Activated CD8-positive, alpha-beta memory T cell treated with anti-CD3 and anti-CD28 coated beads, Interleukin-2, amount 50 U/mL, for 48 hours (primary cell): ENCODE measurements around the gene PELO.
"Not testable (repeated sequence)": the region's sequence is repeated elsewhere in the genome, so short reads cannot be mapped to it uniquely, and the experiment has no call there.

Source experiments
- DNase-seq: peaks from one replicate; pipeline ENCODE4 v3.0.0-alpha.2; 2020

The PELO gene

GRCh38 chr5:52802974-52803336, 15.2 kb downstream of the PELO start:
- no peak for DNase-seq

- no peak for DNase-seq
These were observed 16.7 kb downstream of the PELO start for GRCh38 chr5:52804387-52804791.

- DNase-seq, result no peak
These were observed 17.3 kb downstream of the PELO start for GRCh38 chr5:52804981-52805380.

GRCh38 chr5:52805615-52806014, 17.9 kb downstream of the PELO start:
- DNase-seq, result no peak

GRCh38 chr5:52807037-52807436, 19.3 kb downstream of the PELO start:
- DNase-seq, result no peak

GRCh38 chr5:52807723-52808122, 20.0 kb downstream of the PELO start:
- no peak for DNase-seq

GRCh38 chr5:52808316-52808901, 20.7 kb downstream of the PELO start:
- DNase-seq, result no peak

- no peak for DNase-seq
These were observed 22.2 kb downstream of the PELO start for GRCh38 chr5:52809884-52810283.

GRCh38 chr5:52810426-52810825, 22.7 kb downstream of the PELO start:
- no peak for DNase-seq

GRCh38 chr5:52811067-52811749, 23.5 kb downstream of the PELO start:
- no peak for DNase-seq

GRCh38 chr5:52814352-52815148, 26.8 kb downstream of the PELO start:
- no peak for DNase-seq

GRCh38 chr5:52817818-52818217, 30.1 kb downstream of the PELO start:
- no peak for DNase-seq

GRCh38 chr5:52818360-52818759, 30.6 kb downstream of the PELO start:
- no peak for DNase-seq

- DNase-seq, result not testable (repeated sequence)
These were observed 31.1 kb downstream of the PELO start for GRCh38 chr5:52818807-52819206.

GRCh38 chr5:52821901-52822300, 34.2 kb downstream of the PELO start:
- DNase-seq, result no peak

GRCh38 chr5:52822437-52822836, 34.7 kb downstream of the PELO start:
- DNase-seq, result no peak

GRCh38 chr5:52824827-52825226, 37.1 kb downstream of the PELO start:
- no peak for DNase-seq

- no peak for DNase-seq
These were observed 38.1 kb downstream of the PELO start for GRCh38 chr5:52825826-52826225.

- DNase-seq, result no peak
These were observed 40.1 kb downstream of the PELO start for GRCh38 chr5:52827815-52828214.

GRCh38 chr5:52829664-52830063, 41.9 kb downstream of the PELO start:
- DNase-seq, result no peak

GRCh38 chr5:52830650-52831049, 42.9 kb downstream of the PELO start:
- no peak for DNase-seq

- DNase-seq, result no peak
These were observed 44.2 kb downstream of the PELO start for GRCh38 chr5:52831786-52832511.

GRCh38 chr5:52834320-52834719, 46.6 kb downstream of the PELO start:
- DNase-seq, result no peak

GRCh38 chr5:52837068-52837467, 49.4 kb downstream of the PELO start:
- DNase-seq, result no peak
